Medulla oblongata (tissue), 1 donor: ENCODE results near the gene TTLL4.
"Not testable (repeated sequence)": the region's sequence is repeated elsewhere in the genome, so short reads cannot be mapped to it uniquely, and the experiment has no call there.

Source experiments
- DNase-seq: peaks from one replicate; pipeline ENCODE4 v3.0.0-alpha.2; 2015; ENCODE audit errors: extremely low spot score

Gene TTLL4

GRCh38 chr2:218745559-218746469 is 35.2 kb downstream of the TTLL4 start:
- DNase-seq = peak; percentile 99

GRCh38 chr2:218746470-218746795 is 35.8 kb downstream of the TTLL4 start:
- DNase-seq = peak; percentile 49

- DNase-seq = no peak
These were observed 36.3 kb downstream of the TTLL4 start for GRCh38 chr2:218746960-218747359.

GRCh38 chr2:218748741-218749441 is 38.3 kb downstream of the TTLL4 start:
- DNase-seq = no peak

GRCh38 chr2:218754201-218754600 is 43.6 kb downstream of the TTLL4 start:
- no peak for DNase-seq

GRCh38 chr2:218754781-218755180 is 44.1 kb downstream of the TTLL4 start:
- DNase-seq = no peak

GRCh38 chr2:218755198-218755566 is 44.5 kb downstream of the TTLL4 start:
- DNase-seq = no peak

- DNase-seq = no peak
These were observed 45.2 kb downstream of the TTLL4 start for GRCh38 chr2:218755567-218756404.

GRCh38 chr2:218756599-218757377 is 46.2 kb downstream of the TTLL4 start:
- no peak for DNase-seq

- no peak for DNase-seq
These were observed 51.2 kb downstream of the TTLL4 start for GRCh38 chr2:218761795-218762194.

- not testable (repeated sequence) for DNase-seq
These were observed 62.1 kb downstream of the TTLL4 start for GRCh38 chr2:218772759-218773158.

GRCh38 chr2:218773881-218774280 is 63.2 kb downstream of the TTLL4 start:
- no peak for DNase-seq

GRCh38 chr2:218776488-218776887 is 65.9 kb downstream of the TTLL4 start:
- DNase-seq = no peak

- DNase-seq = no peak
These were observed 66.8 kb downstream of the TTLL4 start for GRCh38 chr2:218777276-218777990.

- DNase-seq = peak; percentile 34
These were observed 69.4 kb downstream of the TTLL4 start for GRCh38 chr2:218780046-218780445.

GRCh38 chr2:218780851-218781690 is 70.4 kb downstream of the TTLL4 start:
- DNase-seq = peak; percentile 39

- DNase-seq = peak; percentile 80
These were observed 71.3 kb downstream of the TTLL4 start, which contains the start of gene CYP27A1 for GRCh38 chr2:218781691-218782527. Gene CYP27A1, plus strand, starts transcription at chr2:218782147. Its CDS starts 36 bp downstream, at chr2:218782183.

- DNase-seq = peak; percentile 52
These were observed 71.9 kb downstream of the TTLL4 start for GRCh38 chr2:218782528-218782844.

GRCh38 chr2:218783688-218784087 is 73.1 kb downstream of the TTLL4 start:
- peak; percentile 22 for DNase-seq
